Measurements from ENCODE around the gene NRCAM. TPM values are rescaled to one million over a fixed set of nuclear protein-coding genes. Genes with fewer than 3 reads are reported as not detected.
"Not testable (repeated sequence)": the region's sequence is repeated elsewhere in the genome, so short reads cannot be mapped to it uniquely, and the experiment has no call there.

The NRCAM gene
- total and polyA plus RNA-seq, 2 of the 13 experiments (the other 11 are each of a cell fraction or from before 2014, with no cell fraction given): 0.31 to 0.33 TPM

- TF ChIP-seq PAXIP1 (CRISPR knock-in tag; conservative IDR thresholded peaks at IDR 0.05) (peak; percentile 46), HNF4A (CRISPR knock-in tag; IDR thresholded peaks at IDR 0.05) (0 out of 2 replicates have a peak, but pooled peaks have one; percentile 13), KDM3A (CRISPR knock-in tag; IDR thresholded peaks at IDR 0.05; ENCODE audit: low read depth) (0 out of 2 replicates have a peak, but pooled peaks have one; percentile 44), ZMYM4 (CRISPR knock-in tag; IDR thresholded peaks at IDR 0.05) (0 out of 2 replicates have a peak, but pooled peaks have one; percentile 30), ONECUT2 (CRISPR knock-in tag; IDR thresholded peaks at IDR 0.05) (peak; percentile 69; the same call in 1 of the 2 replicates), FOXA3 (CRISPR knock-in tag; IDR thresholded peaks at IDR 0.05) (0 out of 2 replicates have a peak, but pooled peaks have one; percentile 18), SALL1 (CRISPR knock-in tag; IDR thresholded peaks at IDR 0.05) (peak; percentile 35; the same call in 1 of the 2 replicates), HOXA3 (CRISPR knock-in tag; IDR thresholded peaks at IDR 0.05) (peak; percentile 17; the same call in 1 of the 2 replicates), YY1 (IDR thresholded peaks at IDR 0.05; ENCODE audit: insufficient read depth, insufficient replicate concordance, low read depth, low read length) (peak; percentile 34), GATAD2A (CRISPR knock-in tag; IDR thresholded peaks at IDR 0.05) (peak; percentile 30; the same call in 1 of the 2 replicates)
- TF ChIP-seq, protein P1, sequence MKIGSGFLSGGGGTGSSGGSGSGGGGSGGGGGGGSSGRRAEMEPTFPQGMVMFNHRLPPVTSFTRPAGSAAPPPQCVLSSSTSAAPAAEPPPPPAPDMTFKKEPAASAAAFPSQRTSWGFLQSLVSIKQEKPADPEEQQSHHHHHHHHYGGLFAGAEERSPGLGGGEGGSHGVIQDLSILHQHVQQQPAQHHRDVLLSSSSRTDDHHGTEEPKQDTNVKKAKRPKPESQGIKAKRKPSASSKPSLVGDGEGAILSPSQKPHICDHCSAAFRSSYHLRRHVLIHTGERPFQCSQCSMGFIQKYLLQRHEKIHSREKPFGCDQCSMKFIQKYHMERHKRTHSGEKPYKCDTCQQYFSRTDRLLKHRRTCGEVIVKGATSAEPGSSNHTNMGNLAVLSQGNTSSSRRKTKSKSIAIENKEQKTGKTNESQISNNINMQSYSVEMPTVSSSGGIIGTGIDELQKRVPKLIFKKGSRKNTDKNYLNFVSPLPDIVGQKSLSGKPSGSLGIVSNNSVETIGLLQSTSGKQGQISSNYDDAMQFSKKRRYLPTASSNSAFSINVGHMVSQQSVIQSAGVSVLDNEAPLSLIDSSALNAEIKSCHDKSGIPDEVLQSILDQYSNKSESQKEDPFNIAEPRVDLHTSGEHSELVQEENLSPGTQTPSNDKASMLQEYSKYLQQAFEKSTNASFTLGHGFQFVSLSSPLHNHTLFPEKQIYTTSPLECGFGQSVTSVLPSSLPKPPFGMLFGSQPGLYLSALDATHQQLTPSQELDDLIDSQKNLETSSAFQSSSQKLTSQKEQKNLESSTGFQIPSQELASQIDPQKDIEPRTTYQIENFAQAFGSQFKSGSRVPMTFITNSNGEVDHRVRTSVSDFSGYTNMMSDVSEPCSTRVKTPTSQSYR (CRISPR knock-in tag; IDR thresholded peaks at IDR 0.05; ENCODE audit: borderline replicate concordance): peak; percentile 90
Measured at GRCh38 chr7:108393097-108393496, 63.1 kb downstream of the NRCAM start (continued).

- H3K4me3 ChIP-seq (replicated peaks in 1 of 3; ENCODE audit: insufficient read depth in 1 of 3, low read depth in 2 of 3, low read length in 3 of 3); H2AFZ ChIP-seq (ENCODE audit: low read length); DNase-seq (ENCODE audit: low spot score); ATAC-seq; H3K4me1 ChIP-seq (ENCODE audit: insufficient read depth, low read length); H3K36me3 ChIP-seq (replicated peaks in 1 of 2; ENCODE audit: control insufficient read depth in 1 of 2, insufficient read depth in 2 of 2, low read length in 2 of 2); BruUV-seq (replicated peaks); CTCF ChIA-PET (ENCODE audit: low intra/inter-chr PET ratio, low total read pairs); H3K27me3 ChIP-seq (ENCODE audit: control insufficient read depth in 1 of 2, insufficient read depth in 2 of 2, low read length in 2 of 2); H3K79me2 ChIP-seq (ENCODE audit: insufficient read depth, low read length); H3K9ac ChIP-seq (ENCODE audit: insufficient read depth, low read depth, low read length); H3K9me3 ChIP-seq (ENCODE audit: low read length); POLR2A ChIA-PET; FAIRE-seq; H4K20me1 ChIP-seq (ENCODE audit: insufficient read depth, low read length); in situ Hi-C loops (cut with HindIII; ENCODE audit: extremely low pct_ligation_motif_present, low pct_unique_long_range_greater_than_20kb); H3K4me2 ChIP-seq (ENCODE audit: low read depth, low read length); H3K27ac ChIP-seq (ENCODE audit: extremely low read length, insufficient read depth, low read length): not testable (repeated sequence)
- intact Hi-C loops (cut with micrococcal nuclease; ENCODE audit: unreplicated experiment): loop anchor here (10.0 kb wide), 1 partner anchor 203 kb away; no protein-coding TSS in a partner anchor
- 50% methylated on average over 2 of the region's 2 CpGs for WGBS (ENCODE audit: low lambda C conversion rate)
Measured at GRCh38 chr7:108387686-108388085, 68.5 kb downstream of the NRCAM start.

Measured in HepG2 (cell line).